Endothelial cell of umbilical vein (primary cell): Measurements from ENCODE around the gene CGB2.
"Not testable (repeated sequence)": the region's sequence is repeated elsewhere in the genome, so short reads cannot be mapped to it uniquely, and the experiment has no call there.

ENCODE experiments used
- CTCF ChIP-seq, 2 donors: IDR thresholded peaks; 1 replicate in 1 of 2; 2 replicates in 1 of 2; pipeline ENCODE4 v1.5.1; 2011; ENCODE audit warnings: low read length in 2 of 2, mild to moderate bottlenecking in 2 of 2, moderate library complexity in 2 of 2, control low read depth in 1 of 2, inconsistent platforms in 1 of 2, low read depth in 1 of 2; ENCODE audit not compliant: insufficient read depth in 1 of 2; ENCODE audit errors: extremely low read depth in 1 of 2
- EZH2 ChIP-seq: IDR thresholded peaks from 2 replicates; pipeline ENCODE4 v1.6.1; 2012; ENCODE audit warnings: borderline replicate concordance, low read depth, mild to moderate bottlenecking, moderate library complexity, low read length, inconsistent platforms; ENCODE audit not compliant: severe bottlenecking
- FOS ChIP-seq: IDR thresholded peaks from 2 replicates; pipeline ENCODE4 v1.6.1; 2011; ENCODE audit warnings: mild to moderate bottlenecking, low read length, moderate library complexity, borderline replicate concordance; ENCODE audit not compliant: insufficient read depth
- MAX ChIP-seq: IDR thresholded peaks from 2 replicates; pipeline ENCODE4 v1.6.1; 2011; ENCODE audit not compliant: insufficient read depth, insufficient read length
- MYC ChIP-seq: IDR thresholded peaks from one replicate; pipeline ENCODE4 v1.6.1; 2011; ENCODE audit warnings: mild to moderate bottlenecking, low read depth, low read length
- POLR2A ChIP-seq: IDR thresholded peaks from 2 replicates; pipeline ENCODE4 v1.6.1; 2012; ENCODE audit warnings: low read depth, mild to moderate bottlenecking, control low read depth, low read length
- POLR2AphosphoS5 ChIP-seq: IDR thresholded peaks from 2 replicates; pipeline ENCODE4 v1.6.1; 2012; ENCODE audit warnings: low read depth, mild to moderate bottlenecking, control low read depth, low read length, moderate library complexity; ENCODE audit not compliant: insufficient read depth

- TF ChIP-seq MAX, POLR2A, FOS, EZH2, POLR2AphosphoS5, MYC: not testable (repeated sequence)
- peak; percentile 16 to 35 for TF ChIP-seq CTCF (IDR thresholded peaks at IDR 0.05; ENCODE audit: extremely low read depth in 1 of 2, insufficient read depth in 1 of 2, low read depth in 1 of 2, low read length in 2 of 2)
These were observed 5.1 kb downstream of the CGB2 start, which contains the start of gene CGB1 for GRCh38 chr19:49036815-49037214.
